H1 (cell line): ENCODE measurements around the gene ZC3HAV1. TPM values are rescaled to one million over a fixed set of nuclear protein-coding genes. Genes with fewer than 3 reads are reported as not detected.

ENCODE experiments used
- CTCF ChIA-PET: fragments of 300-600 bp; sonication (Branson Sonifier 250); formaldehyde crosslinking; loops from one replicate; lab custom pipeline; 2021; ENCODE audit not compliant: partially characterized antibody; lab: Charles Lee
- POLR2A ChIA-PET: fragments of 300-600 bp; sonication (Branson Sonifier 250); formaldehyde crosslinking; loops from one replicate; lab custom pipeline; 2021; ENCODE audit warnings: inconsistent platforms; ENCODE audit not compliant: partially characterized antibody; lab: Charles Lee
- DNase-seq, 2 experiments: peaks; one replicate each; pipeline versions ENCODE4 v3.0.0 to v3.0.0-alpha.2; 2010 to 2022; ENCODE audit warnings: low spot score in 2 of 2, low read depth in 1 of 2, mixed read lengths in 1 of 2
- FAIRE-seq: peaks from 2 replicates; lab custom pipeline; 2011; peaks lifted over from hg19 to GRCh38; lab: Jason Lieb, UNC
- H2AFZ ChIP-seq: 2 replicates; pipeline ENCODE4 v1.8.1; 2012; ENCODE audit warnings: low read length, inconsistent platforms
- H2AK5ac ChIP-seq: 2 replicates; pipeline ENCODE4 v1.6.1; 2013; ENCODE audit warnings: low read depth, low read length
- H2BK120ac ChIP-seq: replicated peaks from 2 replicates; pipeline ENCODE3; 2013; ENCODE audit warnings: low read depth, low read length, inconsistent platforms
- H2BK12ac ChIP-seq: 2 replicates; pipeline ENCODE4 v1.6.1; 2013; ENCODE audit warnings: low read depth, low read length
- H2BK15ac ChIP-seq: 2 replicates; pipeline ENCODE4 v1.6.1; 2013; ENCODE audit warnings: low read length
- H2BK20ac ChIP-seq: 2 replicates; pipeline ENCODE4 v1.6.1; 2013; ENCODE audit warnings: low read length
- H2BK5ac ChIP-seq: 2 replicates; pipeline ENCODE4 v1.6.1; 2013; ENCODE audit warnings: low read depth, low read length
- H3K14ac ChIP-seq: 2 replicates; pipeline ENCODE4 v1.6.1; 2013; ENCODE audit warnings: inconsistent platforms; ENCODE audit not compliant: insufficient read length
- H3K18ac ChIP-seq: 2 replicates; pipeline ENCODE4 v1.6.1; 2013; ENCODE audit warnings: low read length; ENCODE audit errors: extremely low read depth
- H3K23ac ChIP-seq: 2 replicates; pipeline ENCODE4 v1.6.1; 2013; ENCODE audit warnings: inconsistent platforms; ENCODE audit not compliant: insufficient read length
- H3K23me2 ChIP-seq: 2 replicates; pipeline ENCODE4 v1.6.1; 2013; ENCODE audit warnings: low read depth, low read length
- H3K27ac ChIP-seq: 2 replicates; pipeline ENCODE4 v1.6.1; 2011; ENCODE audit warnings: low read depth, low read length, inconsistent platforms
- H3K27me3 ChIP-seq, 4 experiments: replicated peaks in 1 of 4; 1 replicate in 1 of 4; 2 replicates in 3 of 4; pipeline versions ENCODE4 v1.6.1 to v1.8.1; 2011 to 2013; ENCODE audit warnings: low read length in 3 of 4, mild to moderate bottlenecking in 3 of 4, inconsistent platforms in 2 of 4, mixed read lengths in 2 of 4, moderate library complexity in 1 of 4; ENCODE audit not compliant: control insufficient read depth in 3 of 4, insufficient read depth in 3 of 4; ENCODE audit errors: extremely low read depth in 1 of 4
- H3K36me3 ChIP-seq, 4 experiments: 2 replicates each; pipeline versions ENCODE4 v1.6.1 to v1.8.1; 2011 to 2013; ENCODE audit warnings: mild to moderate bottlenecking in 4 of 4, low read length in 3 of 4, moderate library complexity in 2 of 4, control low read depth in 1 of 4, inconsistent platforms in 1 of 4; ENCODE audit not compliant: insufficient read depth in 4 of 4, control insufficient read depth in 2 of 4
- H3K4ac ChIP-seq: replicated peaks from 2 replicates; pipeline ENCODE3; 2013; ENCODE audit warnings: low read length, low read depth, mixed read lengths, inconsistent platforms; ENCODE audit not compliant: insufficient read length
- H3K4me1 ChIP-seq, 4 experiments: replicated peaks in 1 of 4; 1 replicate in 1 of 4; 2 replicates in 3 of 4; pipeline versions ENCODE4 v1.6.1 to v1.8.1; 2011 to 2013; ENCODE audit warnings: low read length in 3 of 4, inconsistent platforms in 2 of 4, mixed read lengths in 1 of 4; ENCODE audit not compliant: insufficient read depth in 4 of 4, control insufficient read depth in 3 of 4
- H3K4me2 ChIP-seq, 2 experiments: 2 replicates each; pipeline versions ENCODE4 v1.6.1 to v1.8.1; 2011 to 2013; ENCODE audit warnings: low read depth in 2 of 2, low read length in 2 of 2, control low read depth in 1 of 2, inconsistent platforms in 1 of 2, mild to moderate bottlenecking in 1 of 2; ENCODE audit not compliant: insufficient read depth in 1 of 2
- H3K4me3 ChIP-seq, 4 experiments: fragments of 200-600, 300-600 bp in 1 of 4; sonication (generic), shearing (Covaris generic), sonication (Bioruptor Twin) in 1 of 4; 2 replicates each; pipeline versions ENCODE4 v1.5.1 to v1.8.1; 2011 to 2016; ENCODE audit warnings: low read length in 4 of 4, low read depth in 3 of 4, control low read depth in 2 of 4, inconsistent platforms in 2 of 4, mild to moderate bottlenecking in 2 of 4, mixed read lengths in 1 of 4, moderate library complexity in 1 of 4; ENCODE audit not compliant: insufficient read depth in 2 of 4; ENCODE audit errors: extremely low read depth in 1 of 4
- H3K56ac ChIP-seq: replicated peaks from 2 replicates; pipeline ENCODE3; 2013; ENCODE audit warnings: low read depth, mild to moderate bottlenecking, mixed read lengths, low read length, inconsistent platforms; ENCODE audit not compliant: insufficient read length
- H3K79me1 ChIP-seq: 2 replicates; pipeline ENCODE4 v1.6.1; 2013; ENCODE audit warnings: low read depth, low read length, control low read depth
- H3K79me2 ChIP-seq, 2 experiments: 2 replicates each; pipeline versions ENCODE4 v1.6.1 to v1.8.1; 2012 to 2013; ENCODE audit warnings: low read length in 2 of 2, mild to moderate bottlenecking in 2 of 2, inconsistent platforms in 1 of 2; ENCODE audit not compliant: insufficient read depth in 2 of 2, control insufficient read depth in 1 of 2
- H3K9ac ChIP-seq, 4 experiments: replicated peaks in 1 of 4; 1 replicate in 1 of 4; 2 replicates in 3 of 4; pipeline versions ENCODE4 v1.6.1 to v1.8.1; 2011 to 2013; ENCODE audit warnings: low read depth in 3 of 4, low read length in 3 of 4, control low read depth in 2 of 4, mild to moderate bottlenecking in 2 of 4, moderate library complexity in 2 of 4, inconsistent platforms in 1 of 4; ENCODE audit errors: extremely low read depth in 1 of 4
- H3K9me3 ChIP-seq, 2 experiments: 2 replicates each; pipeline versions ENCODE4 v1.6.1 to v1.8.1; 2012 to 2013; ENCODE audit warnings: mild to moderate bottlenecking in 2 of 2, moderate library complexity in 2 of 2, control low read depth in 1 of 2, inconsistent platforms in 1 of 2, low read depth in 1 of 2, low read length in 1 of 2, mixed read lengths in 1 of 2; ENCODE audit not compliant: insufficient read depth in 2 of 2
- H4K20me1 ChIP-seq, 2 experiments: replicated peaks in 1 of 2; 2 replicates each; pipeline versions ENCODE3 to v1.8.1; 2011 to 2013; ENCODE audit warnings: inconsistent platforms in 2 of 2, low read length in 2 of 2, mild to moderate bottlenecking in 1 of 2; ENCODE audit not compliant: insufficient read depth in 2 of 2, control insufficient read depth in 1 of 2
- H4K5ac ChIP-seq: 2 replicates; pipeline ENCODE4 v1.6.1; 2013; ENCODE audit warnings: low read length, low read depth, mixed read lengths, inconsistent platforms; ENCODE audit not compliant: insufficient read length
- H4K8ac ChIP-seq: 2 replicates; pipeline ENCODE4 v1.8.0; 2013; ENCODE audit warnings: mild to moderate bottlenecking, moderate library complexity, low read length, inconsistent platforms; ENCODE audit not compliant: insufficient read depth; ENCODE audit errors: extremely low read depth
- H4K91ac ChIP-seq: replicated peaks from 2 replicates; pipeline ENCODE3; 2013; ENCODE audit warnings: low read length, mixed read lengths, inconsistent platforms; ENCODE audit not compliant: insufficient read length
- BACH1 ChIP-seq: IDR thresholded peaks from 2 replicates; pipeline ENCODE4 v1.6.1; 2012; ENCODE audit warnings: low read length, improper control_type of control experiment
- BRCA1 ChIP-seq: IDR thresholded peaks from 2 replicates; pipeline ENCODE4 v1.6.1; 2012; ENCODE audit warnings: low read depth, low read length, improper control_type of control experiment
- EP300 ChIP-seq, 2 experiments: IDR thresholded peaks; 1 replicate in 1 of 2; 2 replicates in 1 of 2; pipeline ENCODE4 v1.6.1; 2011 to 2012; ENCODE audit warnings: low read depth in 2 of 2, low read length in 2 of 2, mild to moderate bottlenecking in 2 of 2, borderline replicate concordance in 1 of 2, inconsistent platforms in 1 of 2, moderate library complexity in 1 of 2
- HDAC6 ChIP-seq: IDR thresholded peaks from one replicate; pipeline ENCODE4 v1.7.1; 2012; ENCODE audit warnings: low read depth, mild to moderate bottlenecking, inconsistent platforms, low read length, moderate library complexity
- KDM5A ChIP-seq: fragments of 200-600 bp; IDR thresholded peaks from 2 replicates; pipeline ENCODE4 v1.7.1; 2012; ENCODE audit warnings: mild to moderate bottlenecking, low read length, inconsistent platforms, mixed read lengths
- POU5F1 ChIP-seq: IDR thresholded peaks from 2 replicates; pipeline ENCODE4 v1.6.1; 2011; ENCODE audit warnings: low read depth, mild to moderate bottlenecking, low read length, moderate library complexity
- SAP30 ChIP-seq: fragments of 300-600 bp; sonication (generic); IDR thresholded peaks from 2 replicates; pipeline ENCODE4 v1.7.1; 2012; ENCODE audit warnings: low read length, moderate library complexity, mild to moderate bottlenecking, inconsistent platforms; ENCODE audit not compliant: insufficient read depth, insufficient replicate concordance
- whole genome bisulfite sequencing, 2 experiments: shearing (Covaris generic) in 1 of 2; methylation state at CpG; one replicate each; pipeline versions ENCODE4 v1.1.6 to v1.1.7; 2013 to 2015; ENCODE audit warnings: low lambda C conversion rate in 2 of 2, mixed read lengths in 2 of 2, inconsistent platforms in 1 of 2, low coverage in 1 of 2, missing lambda C conversion rate in 1 of 2; ENCODE audit not compliant: insufficient replicate concordance in 2 of 2, insufficient coverage in 1 of 2, insufficient read length in 1 of 2; ENCODE audit errors: extremely low coverage in 1 of 2, missing lambda C conversion rate in 1 of 2; 5-methylcytosine and 5-hydroxymethylcytosine counted together
- polyA plus RNA-seq, 7 experiments: library from polyadenylated mRNA; depleted of rRNA in 3 of 7; stranded (reverse) in 5 of 7; unstranded in 2 of 7; fragments of >200 nt in 5 of 7; fragments of 200-250 nt in 2 of 7; gene quantifications; 1 replicate in 5 of 7; 2 replicates in 1 of 7; 4 replicates in 1 of 7; pipeline versions ENCODE4 v1.2.1 to v1.2.3, GENCODE V29; 2011 to 2013; ENCODE audit warnings: missing spikeins in 2 of 7, mixed read lengths in 2 of 7
- total RNA-seq: library from RNA; stranded (reverse); fragmentation: NEBNext Ultra II Directional; extraction: Animal tissue kit (Norgen Biotek cat#: 25700); gene quantifications from 2 replicates; pipeline ENCODE4 v1.2.1, GENCODE V29; 2021

ZC3HAV1 gene
- total and polyA plus RNA-seq, 2 of the 8 experiments (the other 6 are each of a cell fraction or from before 2014, with no cell fraction given), result 22.5 to 43.4 TPM

DNA sequence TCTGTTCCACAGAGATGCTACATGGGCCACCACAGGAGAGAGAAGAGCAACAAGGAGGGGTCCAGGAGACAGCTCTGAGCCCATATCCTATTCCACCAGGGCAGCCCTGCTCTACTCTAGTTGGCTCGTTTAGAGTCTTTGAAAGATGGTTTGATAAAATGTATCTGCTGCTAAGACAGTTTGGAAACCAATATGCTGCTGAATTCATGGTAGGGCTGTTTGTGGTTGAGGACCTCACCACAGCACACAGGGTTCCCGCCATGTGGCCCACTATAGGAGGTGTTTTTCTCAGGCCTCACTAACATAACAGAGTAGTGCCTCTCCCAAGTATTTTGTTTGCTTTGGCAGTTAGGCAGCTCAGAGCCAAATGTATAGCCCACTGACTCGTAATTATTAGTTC, 37.8 kb downstream of the ZC3HAV1 start:
- Histone ChIP-seq H2BK15ac (no peak overlapping the region), H3K14ac (no peak overlapping the region), H3K23me2 (no peaks in the 10 kb centered on the region), H3K79me1 (no peaks in the 10 kb centered on the region), H2AK5ac (no peak overlapping the region), H4K8ac (no peak overlapping the region), H4K91ac (no peak overlapping the region), H3K4me2 (no peak overlapping the region), H4K5ac (no peak overlapping the region), H3K23ac (no peak overlapping the region), H4K20me1 (no peaks in the 10 kb centered on the region), H3K9ac (no peak overlapping the region), H3K27ac (no peak overlapping the region), H3K4ac (no peak overlapping the region), H2BK5ac (no peak overlapping the region), H3K56ac (no peak overlapping the region), H3K4me1 (peaks cover 0 to 2% (median 0%) of the 10 kb centered on the region in 4 experiments; a peak in 2 of 7 replicates), H2BK120ac (no peak overlapping the region), H3K79me2 (no peaks in the 10 kb centered on the region), H2AFZ (no peak overlapping the region), H3K18ac (no peak overlapping the region), H2BK20ac (no peak overlapping the region), H3K27me3 (no peaks in the 10 kb centered on the region), H3K9me3 (no peaks in the 10 kb centered on the region), H3K36me3 (peaks cover 5 to 44% (median 23%) of the 10 kb centered on the region in 4 experiments; a peak in 6 of 8 replicates), H2BK12ac (no peak overlapping the region), H3K4me3 (no peak overlapping the region)
- TF ChIP-seq SAP30 (no peak), KDM5A (no peak), HDAC6 (no peak), BACH1 (no peak), POU5F1 (no peak), EP300 (IDR thresholded peaks at IDR 0.05; ENCODE audit: borderline replicate concordance in 1 of 2, low read depth in 2 of 2, low read length in 2 of 2) (no peak), BRCA1 (no peak)
- FAIRE-seq (no peak), DNase-seq (no peak)
- ChIA-PET POLR2A (no interaction called here), CTCF (interaction anchor here (0.7 kb wide), 1 partner anchor 266 kb away, joined by 3 read pairs; no protein-coding TSS in a partner anchor)
- 97% methylated on average over 3 of the region's 3 CpGs; no CpG with 5 or more reads in 1 of the 2 experiments for WGBS, 2 experiments
